Mucosa of descending colon (tissue), 3 donors: ENCODE data around the gene RALGPS1. TPM values are rescaled to one million over a fixed set of nuclear protein-coding genes. Genes with fewer than 3 reads are reported as not detected.

Source experiments
- ATAC-seq: fragments of 200-7000 bp; cut with Tn5 transposase; one replicate; pipeline ENCODE4 v1.9.1; 2020; ENCODE audit warnings: mild to moderate bottlenecking, moderate library complexity
- DNase-seq, 3 donors: peaks; one replicate each; pipeline ENCODE4 v3.0.0-alpha.2; 2020
- H3K36me3 ChIP-seq: fragments of 200-600 bp; one replicate; pipeline ENCODE4 v1.8.0; 2021; ENCODE audit warnings: low read depth, mild to moderate bottlenecking
- H3K4me1 ChIP-seq: fragments of 200-600 bp; one replicate; pipeline ENCODE4 v1.8.0; 2021; ENCODE audit warnings: low read depth, mild to moderate bottlenecking
- H3K4me3 ChIP-seq: fragments of 200-600 bp; one replicate; pipeline ENCODE4 v1.8.0; 2021; ENCODE audit warnings: mild to moderate bottlenecking
- H3K9me3 ChIP-seq: fragments of 200-600 bp; one replicate; pipeline ENCODE4 v1.8.0; 2021; ENCODE audit warnings: mild to moderate bottlenecking
- CTCF ChIP-seq: fragments of 200-600 bp; IDR thresholded peaks from one replicate; pipeline ENCODE4 v1.8.0; 2022; ENCODE audit warnings: antibody characterized with exemption, mild to moderate bottlenecking
- intact Hi-C, 2 donors: fragments of 100-400 bp; cut with DNase I in 1 of 2; cut with micrococcal nuclease in 1 of 2; formaldehyde crosslinking; loops; one replicate each; pipeline versions ENCODE4 v1.11.0 to v1.11.1; 2022; cut with DNase I, micrococcal nuclease
- total RNA-seq, 3 donors: library from RNA; stranded (reverse); fragmentation: NEBNext Ultra II Directional in 2 of 3; extraction: Animal tissue kit (Norgen Biotek cat#: 25700) in 2 of 3; gene quantifications; one replicate each; pipeline versions ENCODE4 v1.2.1 to v1.2.4, GENCODE V29; 2021 to 2023
- donor health status: DM: no; HTN: no; CAD: no; lungs with moderate emphysema.
- donor health status: DM: no; HTN: no; CAD: no.
- donor health status: DM: no; HTN: yes; CAD: no.

RALGPS1 gene
- total RNA-seq, 3 donors from 2014 or later = 31.3 to 55.4 (median 32.1) TPM

GRCh38 chr9:127078988-127079387 is 164.4 kb downstream of the RALGPS1 start:
- H3K4me3 ChIP-seq = no peak overlapping the region
- DNase-seq = no peak
- H3K4me1 ChIP-seq = no peaks in the 10 kb centered on the region
- intact Hi-C loops = no loop called here
- ATAC-seq = peak; percentile 69
- TF ChIP-seq CTCF = no peak
- H3K9me3 ChIP-seq = no peaks in the 10 kb centered on the region
- no peaks in the 10 kb centered on the region for H3K36me3 ChIP-seq

- no peaks in the 10 kb centered on the region for H3K36me3 ChIP-seq
- no peak overlapping the region for H3K4me3 ChIP-seq
- no peak for TF ChIP-seq CTCF
- H3K4me1 ChIP-seq = no peaks in the 10 kb centered on the region
- ATAC-seq = peak; percentile 56
- no peaks in the 10 kb centered on the region for H3K9me3 ChIP-seq
- no peak for DNase-seq
- intact Hi-C loops = no loop called here
These were observed 165.0 kb downstream of the RALGPS1 start for GRCh38 chr9:127079446-127080140.

GRCh38 chr9:127081250-127082185 is 166.9 kb downstream of the RALGPS1 start:
- Histone ChIP-seq H3K9me3 (no peaks in the 10 kb centered on the region), H3K4me3 (no peak overlapping the region), H3K36me3 (no peaks in the 10 kb centered on the region), H3K4me1 (no peaks in the 10 kb centered on the region)
- intact Hi-C loops = loop anchor here in 1 of 2 donors (2.0 kb wide), 1 partner anchor 53 kb away; no protein-coding TSS in a partner anchor
- ATAC-seq (no peak), DNase-seq (no peak)
- no peak for TF ChIP-seq CTCF

- TF ChIP-seq CTCF = no peak
- Histone ChIP-seq H3K9me3 (no peaks in the 10 kb centered on the region), H3K4me3 (no peak overlapping the region), H3K36me3 (no peaks in the 10 kb centered on the region), H3K4me1 (no peaks in the 10 kb centered on the region)
- DNase-seq = no peak
- intact Hi-C loops = loop anchor here in 1 of 2 donors (2.0 kb wide), 1 partner anchor 55 kb away; no protein-coding TSS in a partner anchor
- no peak for ATAC-seq
These were observed 168.8 kb downstream of the RALGPS1 start for GRCh38 chr9:127083138-127083980.
